Activated CD4-positive, CD25-positive, alpha-beta regulatory T cell (primary cell): ENCODE data around the gene ADIG.

Experiments used
- DNase-seq, 4 experiments: peaks; one replicate each; lab custom pipeline; 2025; lab: John Stamatoyannopoulos, UW

The ADIG gene

DNA sequence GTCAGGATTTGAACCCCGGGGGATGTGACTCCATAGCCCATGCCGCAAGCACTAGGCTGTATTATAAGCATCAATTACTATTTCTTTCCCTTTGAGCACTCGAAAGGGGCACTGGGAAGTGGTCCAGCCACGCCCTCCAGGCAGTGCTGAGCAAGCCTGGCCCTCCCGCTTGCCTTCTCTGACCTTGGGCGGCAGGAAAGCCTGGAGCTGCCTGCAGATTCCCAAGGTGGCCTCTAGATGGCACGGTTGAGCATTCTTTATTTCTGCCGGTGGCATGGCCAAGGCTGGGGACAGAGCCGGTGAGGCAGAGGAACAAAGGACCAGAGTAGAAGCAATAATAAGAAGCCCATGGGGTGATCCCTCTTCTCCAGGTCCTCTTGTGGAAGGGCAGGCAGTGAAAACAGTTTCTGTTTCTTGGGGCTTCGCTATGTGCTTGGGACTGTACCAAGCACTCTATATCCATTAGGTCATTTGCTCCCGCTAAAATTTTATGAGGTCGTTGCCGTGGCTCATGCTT lies 52.6 kb downstream of the ADIG start:
- DNase-seq, result peak; percentile 15 to 43 (median 26)

DNA sequence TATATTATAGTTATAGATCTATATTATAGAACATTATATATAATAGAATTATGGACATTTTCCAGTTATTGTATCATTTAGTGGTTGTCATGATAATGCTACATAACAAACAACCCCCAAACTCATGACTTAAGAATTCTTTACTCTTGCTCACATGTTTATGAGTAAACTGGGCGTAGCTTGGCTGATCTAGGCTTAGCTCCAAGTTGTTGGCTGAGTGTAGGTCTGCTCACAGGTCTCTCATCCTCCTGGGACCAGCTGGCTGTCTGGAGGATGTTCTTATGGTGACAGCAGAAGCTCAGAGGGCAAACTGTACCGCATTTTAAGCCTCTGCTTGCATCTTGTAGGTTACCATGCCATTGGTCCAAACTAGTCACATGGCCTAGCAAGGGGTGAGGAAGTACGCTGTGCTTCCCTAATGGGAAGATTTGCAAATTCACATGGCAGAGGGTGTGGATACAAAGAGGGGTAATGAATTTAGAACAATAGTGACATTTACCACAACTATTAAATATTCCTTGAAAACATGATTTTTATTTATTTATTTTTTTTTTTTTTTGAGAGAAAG lies 54.8 kb downstream of the ADIG start:
- no peak for DNase-seq
